ENCODE data around the gene LRIT1.

GRCh38 chr10:84213076-84213475 is 28.3 kb downstream of the LRIT1 start:
- TF ChIP-seq MXI1 (IDR thresholded peaks at IDR 0.05; ENCODE audit: low read depth, low read length) = no peak
- no peak for TF ChIP-seq POLR2AphosphoS5 (IDR thresholded peaks at IDR 0.05; ENCODE audit: low read depth, low read length)
- no peak for TF ChIP-seq CTCF (IDR thresholded peaks at IDR 0.05)
- no peak for TF ChIP-seq TEAD4 (IDR thresholded peaks at IDR 0.05; ENCODE audit: borderline replicate concordance, insufficient read depth)
- no peak for TF ChIP-seq TAF1 (IDR thresholded peaks at IDR 0.05; ENCODE audit: borderline replicate concordance, low read depth, low read length)
